Type B pancreatic cell (in vitro differentiated cells): ENCODE measurements around the gene CDC73. TPM values are rescaled to one million over a fixed set of nuclear protein-coding genes. Genes with fewer than 3 reads are reported as not detected.

Experiments
- DNase-seq: peaks from one replicate; pipeline ENCODE4 v3.0.0; 2021; ENCODE audit warnings: mixed read lengths; ENCODE audit not compliant: unreplicated experiment; ENCODE audit errors: extremely low spot score
- H3K27ac Mint-ChIP-seq: 2 replicates; pipeline ENCODE4 v1.8.0; 2021; ENCODE audit warnings: mild to moderate bottlenecking, mixed read lengths
- H3K27me3 Mint-ChIP-seq: 2 replicates; pipeline ENCODE4 v1.8.0; 2021; ENCODE audit warnings: mixed read lengths
- H3K36me3 Mint-ChIP-seq: 2 replicates; pipeline ENCODE4 v1.8.0; 2021; ENCODE audit warnings: mixed read lengths
- H3K4me1 Mint-ChIP-seq: one replicate; pipeline ENCODE4 v1.8.0; 2021; ENCODE audit warnings: mixed read lengths; ENCODE audit not compliant: unreplicated experiment
- H3K4me3 Mint-ChIP-seq: 2 replicates; pipeline ENCODE4 v1.8.0; 2021; ENCODE audit warnings: mild to moderate bottlenecking, mixed read lengths
- H3K9me3 Mint-ChIP-seq: 2 replicates; pipeline ENCODE4 v1.8.0; 2021; ENCODE audit warnings: mixed read lengths
- total RNA-seq: library from RNA; stranded (reverse); gene quantifications from 2 replicates; pipeline ENCODE4 v1.2.1, GENCODE V29; 2021; ENCODE audit warnings: low replicate concordance
- TF ChIP-seq, protein P1 (sequence below): fragments of 200-600 bp; sonication (generic); conservative IDR thresholded peaks from 2 replicates; pipeline ENCODE4 v1.5.0; 2021; ENCODE audit warnings: antibody characterized with exemption, mild to moderate bottlenecking

The CDC73 gene
- total RNA-seq, 1 donor from 2014 or later, result 57.5 TPM

DNA sequence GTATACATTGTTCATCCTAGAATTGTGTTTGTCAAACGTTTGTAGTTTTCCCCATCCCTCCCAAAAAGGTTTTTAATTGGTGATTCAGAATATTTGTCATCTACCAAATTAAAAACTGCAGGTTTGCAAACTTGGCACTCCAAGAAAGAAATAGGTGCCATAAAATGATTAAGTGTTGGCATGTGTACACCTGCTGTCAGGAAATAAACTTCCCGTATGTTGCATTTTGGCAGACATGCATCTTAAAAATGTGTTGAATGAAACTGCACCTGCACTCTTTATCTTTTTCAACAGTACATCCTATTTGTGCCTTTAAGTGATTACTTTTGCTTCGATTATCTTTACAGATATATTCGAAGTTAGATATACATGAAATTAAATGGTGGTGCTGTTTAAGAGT lies 57.3 kb downstream of the CDC73 start:
- DNase-seq, result no peak
- peaks cover 9% of the 10 kb centered on the region for H3K4me1 Mint-ChIP-seq
- peaks cover 20% of the 10 kb centered on the region for H3K36me3 Mint-ChIP-seq
- TF ChIP-seq, protein P1, sequence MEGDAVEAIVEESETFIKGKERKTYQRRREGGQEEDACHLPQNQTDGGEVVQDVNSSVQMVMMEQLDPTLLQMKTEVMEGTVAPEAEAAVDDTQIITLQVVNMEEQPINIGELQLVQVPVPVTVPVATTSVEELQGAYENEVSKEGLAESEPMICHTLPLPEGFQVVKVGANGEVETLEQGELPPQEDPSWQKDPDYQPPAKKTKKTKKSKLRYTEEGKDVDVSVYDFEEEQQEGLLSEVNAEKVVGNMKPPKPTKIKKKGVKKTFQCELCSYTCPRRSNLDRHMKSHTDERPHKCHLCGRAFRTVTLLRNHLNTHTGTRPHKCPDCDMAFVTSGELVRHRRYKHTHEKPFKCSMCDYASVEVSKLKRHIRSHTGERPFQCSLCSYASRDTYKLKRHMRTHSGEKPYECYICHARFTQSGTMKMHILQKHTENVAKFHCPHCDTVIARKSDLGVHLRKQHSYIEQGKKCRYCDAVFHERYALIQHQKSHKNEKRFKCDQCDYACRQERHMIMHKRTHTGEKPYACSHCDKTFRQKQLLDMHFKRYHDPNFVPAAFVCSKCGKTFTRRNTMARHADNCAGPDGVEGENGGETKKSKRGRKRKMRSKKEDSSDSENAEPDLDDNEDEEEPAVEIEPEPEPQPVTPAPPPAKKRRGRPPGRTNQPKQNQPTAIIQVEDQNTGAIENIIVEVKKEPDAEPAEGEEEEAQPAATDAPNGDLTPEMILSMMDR, result no peak
- peaks cover 4% of the 10 kb centered on the region for H3K9me3 Mint-ChIP-seq
- H3K27me3 Mint-ChIP-seq, result no peaks in the 10 kb centered on the region
- no peak overlapping the region for H3K4me3 Mint-ChIP-seq
- no peak overlapping the region for H3K27ac Mint-ChIP-seq

DNA sequence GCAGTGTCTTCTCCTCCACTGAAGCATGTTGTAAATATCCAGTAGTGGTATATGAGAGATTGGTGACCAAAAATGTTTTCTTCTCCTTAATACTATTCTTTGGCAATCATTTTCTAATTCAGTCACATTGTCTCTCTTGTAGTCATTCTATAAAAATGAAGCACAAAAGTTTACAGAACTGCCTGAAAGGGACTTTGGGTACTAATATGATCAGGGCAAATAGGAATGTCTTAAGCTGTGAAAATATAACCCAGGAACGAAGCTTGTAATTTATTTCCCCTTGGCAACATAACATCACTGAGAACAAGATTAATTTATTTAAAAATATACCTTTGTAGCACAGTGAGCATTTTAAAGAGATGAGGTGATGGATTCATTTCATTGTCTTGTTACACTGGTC lies 59.7 kb downstream of the CDC73 start:
- Mint-ChIP-seq H3K4me3 (no peak overlapping the region), H3K4me1 (peaks cover 19% of the 10 kb centered on the region), H3K9me3 (no peaks in the 10 kb centered on the region), H3K27ac (no peak overlapping the region), H3K27me3 (no peaks in the 10 kb centered on the region), H3K36me3 (peaks cover 7% of the 10 kb centered on the region)
- DNase-seq, result no peak
- TF ChIP-seq, protein P1, result no peak

DNA sequence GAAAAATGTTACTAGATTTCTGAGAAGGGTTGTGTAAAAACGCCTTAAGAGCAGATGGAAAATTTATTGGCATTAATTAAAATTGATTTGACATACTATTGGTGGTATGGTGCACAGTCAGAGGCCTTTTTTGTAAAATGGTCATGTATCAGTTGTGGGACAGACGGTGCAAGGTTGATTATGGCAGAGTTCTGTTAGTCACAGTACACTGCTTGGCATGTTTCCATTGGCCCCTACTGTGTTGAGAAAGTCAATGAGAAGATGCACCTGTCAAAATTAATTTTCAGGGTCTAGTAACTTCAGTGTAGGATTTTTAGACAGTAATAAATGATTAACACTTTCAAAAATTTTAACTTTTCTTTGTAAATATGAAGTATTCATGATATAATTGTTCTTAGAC lies 60.2 kb downstream of the CDC73 start:
- TF ChIP-seq, protein P1, result no peak
- H3K36me3 Mint-ChIP-seq, result peaks cover 4% of the 10 kb centered on the region
- H3K4me1 Mint-ChIP-seq, result peaks cover 23% of the 10 kb centered on the region
- no peak overlapping the region for H3K4me3 Mint-ChIP-seq
- H3K27ac Mint-ChIP-seq, result no peak overlapping the region
- no peaks in the 10 kb centered on the region for H3K27me3 Mint-ChIP-seq
- no peaks in the 10 kb centered on the region for H3K9me3 Mint-ChIP-seq
- no peak for DNase-seq

DNA sequence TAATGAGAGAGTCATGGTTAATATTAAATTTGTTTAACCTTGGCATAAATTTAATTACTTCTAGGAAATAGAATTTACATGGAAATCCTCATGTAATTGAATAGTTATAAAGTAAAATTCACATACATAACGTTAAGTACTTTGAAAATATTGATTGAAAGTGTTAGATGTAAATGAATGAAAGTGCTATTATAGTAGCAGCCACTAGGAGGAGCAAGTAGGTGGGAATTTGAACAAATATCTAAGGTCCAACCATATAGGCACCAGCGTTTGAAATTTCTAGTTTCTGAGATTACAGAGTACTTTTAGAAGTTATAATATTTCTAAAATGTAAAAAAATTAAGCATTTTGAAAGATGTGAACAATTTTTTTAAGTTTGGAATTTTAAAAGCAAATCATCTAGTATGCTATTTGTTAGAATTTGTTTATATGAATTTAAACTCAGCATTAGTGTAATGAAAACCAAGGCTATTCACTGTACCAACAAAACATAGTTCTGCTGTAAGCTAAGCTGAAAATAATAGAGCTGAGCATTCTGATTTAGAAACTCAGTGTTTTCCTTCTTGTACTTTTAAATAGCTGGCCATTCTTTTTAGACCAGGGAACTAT lies 61.3 kb downstream of the CDC73 start:
- no peak overlapping the region for H3K27ac Mint-ChIP-seq
- DNase-seq, result no peak
- TF ChIP-seq, protein P1, result peak; percentile 94
- H3K4me1 Mint-ChIP-seq, result peaks cover 30% of the 10 kb centered on the region
- peak overlapping the region; percentile 75 for H3K4me3 Mint-ChIP-seq
- no peaks in the 10 kb centered on the region for H3K36me3 Mint-ChIP-seq
- H3K9me3 Mint-ChIP-seq, result no peaks in the 10 kb centered on the region
- H3K27me3 Mint-ChIP-seq, result no peaks in the 10 kb centered on the region

DNA sequence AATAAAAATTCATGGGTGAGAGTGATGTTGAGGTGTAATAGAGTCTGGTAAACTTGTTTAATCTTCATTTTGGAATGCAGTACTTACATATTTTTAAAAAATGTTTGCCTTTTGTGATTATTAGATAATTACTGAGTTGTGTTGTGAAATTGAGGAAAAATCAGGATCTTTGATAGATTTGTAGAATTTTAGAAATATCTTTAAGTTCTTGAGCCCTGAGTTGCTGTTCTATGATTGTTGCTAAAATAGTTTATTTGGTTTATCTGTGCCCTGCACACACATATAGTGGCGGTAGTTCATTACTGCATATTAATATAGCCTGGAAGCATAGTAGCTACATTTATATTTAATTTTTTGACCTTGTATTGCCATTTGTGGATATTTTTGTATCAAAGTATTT lies 62.9 kb downstream of the CDC73 start:
- H3K4me1 Mint-ChIP-seq, result peaks cover 30% of the 10 kb centered on the region
- TF ChIP-seq, protein P1, result no peak
- no peak overlapping the region for H3K27ac Mint-ChIP-seq
- H3K9me3 Mint-ChIP-seq, result no peaks in the 10 kb centered on the region
- H3K4me3 Mint-ChIP-seq, result peak overlapping the region; percentile 65
- DNase-seq, result no peak
- no peaks in the 10 kb centered on the region for H3K27me3 Mint-ChIP-seq
- peaks cover 3% of the 10 kb centered on the region for H3K36me3 Mint-ChIP-seq

DNA sequence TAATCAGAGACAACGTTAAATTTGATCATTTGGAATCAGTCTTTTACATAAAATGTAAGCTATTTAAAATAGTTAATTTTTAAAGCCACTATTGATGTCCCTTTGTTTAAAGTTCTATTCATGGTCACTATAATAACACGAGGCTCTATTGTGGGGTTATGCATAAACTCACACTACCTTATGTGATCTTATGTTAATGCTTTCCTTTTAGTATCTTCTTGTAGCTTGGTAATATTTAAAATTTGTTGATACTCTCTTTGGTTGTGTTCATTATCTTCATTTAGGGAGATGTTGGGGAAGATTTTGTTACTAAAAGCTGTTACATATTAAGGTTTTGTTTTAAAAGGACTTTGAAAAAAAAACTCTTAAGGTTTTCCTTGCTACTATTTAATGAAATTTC lies 63.4 kb downstream of the CDC73 start:
- TF ChIP-seq, protein P1, result no peak
- no peak for DNase-seq
- H3K27me3 Mint-ChIP-seq, result no peaks in the 10 kb centered on the region

More for the DNA sequence above, 63.4 kb downstream of the CDC73 start:
- Mint-ChIP-seq H3K27ac (no peak overlapping the region), H3K4me3 (peak overlapping the region; percentile 83), H3K4me1 (peaks cover 30% of the 10 kb centered on the region), H3K36me3 (peaks cover 4% of the 10 kb centered on the region), H3K9me3 (no peaks in the 10 kb centered on the region)
